Aorta (tissue), 5 donors: ENCODE data around the gene PCSK6. TPM values are rescaled to one million over a fixed set of nuclear protein-coding genes. Genes with fewer than 3 reads are reported as not detected.

Experiments used
- ATAC-seq: fragments of 200-7000 bp; cut with Tn5 transposase; one replicate; pipeline ENCODE4 v1.9.1; 2022; ENCODE audit warnings: moderate library complexity; ENCODE audit not compliant: low FRiP score
- DNase-seq, 2 donors: peaks; one replicate each; pipeline ENCODE4 v3.0.0-alpha.2; 2020
- H3K27ac ChIP-seq, 2 donors: one replicate each; pipeline ENCODE4 v1.5.1; 2013; ENCODE audit warnings: low read length in 2 of 2, mild to moderate bottlenecking in 2 of 2, moderate library complexity in 2 of 2, control low read depth in 1 of 2, inconsistent platforms in 1 of 2, low read depth in 1 of 2
- H3K27me3 ChIP-seq, 2 donors: one replicate each; pipeline ENCODE4 v1.6.1; 2013; ENCODE audit warnings: control low read depth in 1 of 2, low read length in 1 of 2, mild to moderate bottlenecking in 1 of 2, moderate library complexity in 1 of 2; ENCODE audit not compliant: insufficient read depth in 2 of 2, control insufficient read depth in 1 of 2
- H3K36me3 ChIP-seq, 2 donors: one replicate each; pipeline ENCODE4 v1.6.1; 2013; ENCODE audit warnings: control low read depth in 1 of 2, low read length in 1 of 2, mild to moderate bottlenecking in 1 of 2; ENCODE audit not compliant: insufficient read depth in 2 of 2, control insufficient read depth in 1 of 2
- H3K4me1 ChIP-seq, 2 donors: one replicate each; pipeline ENCODE4 v1.6.1; 2013; ENCODE audit warnings: low read length in 2 of 2, control low read depth in 1 of 2, mild to moderate bottlenecking in 1 of 2, moderate library complexity in 1 of 2; ENCODE audit not compliant: insufficient read depth in 2 of 2, control insufficient read depth in 1 of 2
- H3K4me3 ChIP-seq, 2 donors: one replicate each; pipeline ENCODE4 v1.5.1; 2013; ENCODE audit warnings: low read length in 2 of 2, control low read depth in 1 of 2, mild to moderate bottlenecking in 1 of 2
- H3K9me3 ChIP-seq: one replicate; pipeline ENCODE4 v1.6.1; 2013; ENCODE audit warnings: mild to moderate bottlenecking, low read length; ENCODE audit not compliant: control insufficient read depth
- WGBS, 2 donors: extraction: QIAGEN DNeasy Blood & Tissue Kit; methylation state at CpG; one replicate each; pipeline ENCODE4 v1.1.7; 2013; 5-methylcytosine and 5-hydroxymethylcytosine counted together
- intact Hi-C, 2 donors: fragments of 100-400 bp; cut with DNase I; formaldehyde crosslinking; loops; one replicate each; pipeline versions ENCODE4 v1.14.2 to v1.15.0; 2022
- polyA plus RNA-seq, 2 donors: library from polyadenylated mRNA; stranded (reverse); fragments of 200-250 nt; gene quantifications; one replicate each; pipeline ENCODE4 v1.2.3, GENCODE V29; 2013
- total RNA-seq, 2 donors: library from RNA; stranded (reverse); fragmentation: NEBNext Ultra II Directional; extraction: Animal tissue kit (Norgen Biotek cat#: 25700); gene quantifications; one replicate each; pipeline ENCODE4 v1.2.1, GENCODE V29; 2021
- donor health status: healthy with polysubstance abuse.
- donor health status: Bipolar disorder and iron deficiency.
- donor health status: DM: no; HTN: no; CAD: no.
- donor health status: DM: no; HTN: no; CAD: no.
- donor health status: DM: yes; HTN: yes; CAD: no.

Gene PCSK6
- total and polyA plus RNA-seq, 4 donors = 1.6 to 11.2 (median 5.0) TPM; not detected in 1

DNA sequence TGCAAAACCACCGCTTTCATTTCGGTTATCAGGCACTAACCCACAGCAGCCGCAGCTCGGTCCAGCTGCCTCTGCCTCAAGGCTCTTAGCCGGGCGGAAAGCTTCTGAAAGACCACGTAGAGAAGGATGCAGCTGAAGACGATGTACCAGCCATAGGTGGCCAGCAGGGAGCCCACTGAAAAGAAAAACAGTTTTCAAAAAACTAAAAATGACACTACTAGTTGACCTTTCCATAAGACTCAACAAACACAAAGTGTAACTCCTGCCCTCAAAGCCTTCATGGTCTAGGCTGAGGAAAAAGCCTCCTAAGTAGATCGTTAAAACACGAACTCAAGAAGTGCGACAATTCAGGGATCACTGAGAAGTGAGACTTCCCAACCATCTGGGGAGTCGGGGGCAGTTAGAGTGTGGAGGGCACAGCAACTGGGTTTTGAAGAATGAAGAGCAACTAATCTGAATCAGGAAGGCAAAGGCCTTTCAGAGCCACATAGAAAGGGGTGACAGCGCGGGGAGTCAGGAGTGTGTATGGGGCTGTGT lies 212.9 kb downstream of the PCSK6 start:
- Histone ChIP-seq H3K27ac (peak overlapping the region; percentile 54 to 84), H3K36me3 (peaks cover 9 to 17% of the 10 kb centered on the region in 2 donors), H3K27me3 (no peaks in the 10 kb centered on the region), H3K9me3 (no peaks in the 10 kb centered on the region), H3K4me1 (no peaks in the 10 kb centered on the region), H3K4me3 (peak overlapping the region; percentile 49 to 85)
- no peak for ATAC-seq
- intact Hi-C loops = loop anchor here in 1 of 2 donors (1.0 kb wide), 1 partner anchor 19 kb away; the partner anchor contains the start of gene SNRPA1
- 4 to 7% methylated on average over 14 of the region's 14 CpGs for WGBS, 2 donors
- no peak for DNase-seq

DNA sequence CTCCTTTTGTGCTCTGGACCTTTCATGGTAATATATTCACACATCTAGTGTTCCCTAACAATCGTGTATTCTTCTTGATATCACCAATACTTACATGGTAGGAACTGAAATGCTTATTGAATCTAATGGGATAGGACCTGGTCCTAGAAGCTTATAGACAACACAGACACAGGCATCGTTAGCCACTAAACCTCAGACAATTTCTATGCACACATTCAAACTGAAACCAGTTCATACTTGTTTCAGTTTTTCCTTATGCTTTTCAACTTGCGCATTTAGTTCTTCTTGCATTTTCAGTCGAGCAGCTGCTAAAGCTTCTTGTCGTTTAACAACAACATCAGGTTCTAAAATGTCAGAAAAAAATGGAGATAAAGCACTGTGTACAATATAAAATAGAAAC lies 214.5 kb downstream of the PCSK6 start:
- no peak for ATAC-seq
- H3K36me3 ChIP-seq = peaks cover 13% of the 10 kb centered on the region in 2 donors

DNA sequence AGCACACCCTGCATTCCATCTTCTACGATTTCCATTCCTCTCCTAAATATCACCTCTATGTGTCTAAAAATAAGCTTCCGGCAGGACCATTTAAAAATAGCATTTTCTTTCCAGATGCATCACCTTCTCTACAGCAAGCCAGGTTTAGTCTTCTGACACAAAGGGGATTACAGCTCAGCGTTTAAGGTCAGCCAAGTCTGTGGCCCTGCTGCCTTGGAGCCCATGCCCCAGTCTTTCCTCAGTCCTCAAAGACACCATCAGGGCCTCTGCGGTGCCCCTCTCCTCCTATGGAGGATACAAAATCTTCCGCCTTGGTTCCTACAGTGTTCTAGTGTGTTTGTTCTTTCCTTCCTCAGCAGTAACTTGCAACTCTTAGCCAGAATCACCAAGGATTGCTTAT lies 216.0 kb downstream of the PCSK6 start:
- Histone ChIP-seq H3K9me3 (no peaks in the 10 kb centered on the region), H3K27ac (no peak overlapping the region), H3K4me1 (no peaks in the 10 kb centered on the region), H3K27me3 (no peaks in the 10 kb centered on the region), H3K36me3 (peaks cover 12 to 13% of the 10 kb centered on the region in 2 donors), H3K4me3 (no peak overlapping the region)
- WGBS, 2 donors = 63 to 85% methylated on average over 5 of the region's 5 CpGs
- intact Hi-C loops = no loop called here
- ATAC-seq (no peak), DNase-seq (no peak)

More for the DNA sequence above, 214.5 kb downstream of the PCSK6 start:
- no peak overlapping the region for H3K4me3 ChIP-seq
- no peak for DNase-seq
- intact Hi-C loops = no loop called here
- no peaks in the 10 kb centered on the region for H3K4me1 ChIP-seq
- WGBS, 2 donors = 84 to 85% methylated on average over 5 of the region's 5 CpGs
- H3K27me3 ChIP-seq = no peaks in the 10 kb centered on the region
- H3K27ac ChIP-seq = no peak overlapping the region
- no peaks in the 10 kb centered on the region for H3K9me3 ChIP-seq

DNA sequence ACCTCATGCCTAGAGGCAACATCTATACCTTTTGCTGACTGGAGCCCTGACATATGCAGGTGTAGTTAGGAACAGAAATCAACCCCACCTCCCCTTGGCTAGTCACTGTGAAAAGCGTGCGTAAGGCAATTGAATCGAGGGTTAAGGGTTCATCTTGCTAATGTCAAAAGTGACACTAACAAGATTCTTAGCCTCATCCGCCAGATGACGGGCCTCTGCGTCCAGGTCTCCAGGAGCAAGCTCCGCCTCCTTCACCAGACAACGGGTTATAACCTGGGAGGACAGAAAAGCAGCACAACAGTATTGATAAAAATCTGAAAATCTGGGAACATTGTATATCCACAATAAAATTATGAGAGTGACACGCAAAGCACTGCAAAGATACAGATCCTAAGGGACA lies 216.9 kb downstream of the PCSK6 start:
- H3K9me3 ChIP-seq = no peaks in the 10 kb centered on the region
- WGBS, 2 donors = 87 to 88% methylated on average over 9 of the region's 9 CpGs
- H3K4me1 ChIP-seq = no peaks in the 10 kb centered on the region
- no peak overlapping the region for H3K27ac ChIP-seq
- intact Hi-C loops = no loop called here
- DNase-seq (no peak), ATAC-seq (no peak)
- H3K36me3 ChIP-seq = peaks cover 12 to 13% of the 10 kb centered on the region in 2 donors
- H3K4me3 ChIP-seq = no peak overlapping the region
- H3K27me3 ChIP-seq = no peaks in the 10 kb centered on the region

DNA sequence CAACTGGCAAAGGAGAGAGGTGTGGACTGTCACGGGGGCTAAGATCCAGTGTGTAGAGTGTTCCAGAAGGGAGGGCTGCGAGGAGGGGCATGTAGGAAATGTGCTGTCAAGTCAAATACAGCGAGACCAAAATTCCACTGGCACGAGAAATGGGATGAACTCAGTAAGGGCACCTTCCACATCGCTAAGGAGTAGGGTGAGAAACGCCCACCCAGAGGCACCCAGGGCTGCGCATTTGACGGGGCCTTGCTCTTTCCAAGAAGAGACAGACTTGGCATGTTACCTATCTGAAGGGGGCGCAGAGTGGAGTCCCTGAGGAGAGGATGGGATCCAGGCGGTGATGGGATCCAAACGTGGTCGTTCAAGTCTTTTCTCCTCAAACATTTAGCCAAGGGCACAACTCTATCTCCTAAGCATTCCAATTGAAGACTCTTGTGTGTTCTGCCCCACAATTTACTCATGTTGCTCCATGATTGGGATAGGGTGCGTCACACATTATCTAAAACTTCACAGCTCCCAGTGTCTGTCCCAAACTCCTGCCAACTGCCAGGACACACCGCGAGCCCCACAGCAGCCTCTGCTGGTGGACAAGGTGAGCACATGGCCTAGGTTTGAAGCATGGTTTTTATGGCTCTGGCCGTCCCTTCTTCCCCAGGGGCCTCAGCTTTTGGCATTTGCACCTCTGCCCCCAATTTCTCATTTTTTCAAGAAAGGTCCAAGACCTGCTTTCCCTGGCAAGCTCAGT lies 219.9 kb downstream of the PCSK6 start:
- intact Hi-C loops = no loop called here
- Histone ChIP-seq H3K9me3 (no peaks in the 10 kb centered on the region), H3K36me3 (peaks cover 9 to 11% of the 10 kb centered on the region in 2 donors), H3K27ac (no peak overlapping the region), H3K4me1 (no peaks in the 10 kb centered on the region), H3K4me3 (no peak overlapping the region), H3K27me3 (no peaks in the 10 kb centered on the region)
- DNase-seq = peak in 1 of 2 donors; percentile 71
- 77% methylated on average over 16 of the region's 16 CpGs for WGBS, 2 donors
- ATAC-seq = no peak

DNA sequence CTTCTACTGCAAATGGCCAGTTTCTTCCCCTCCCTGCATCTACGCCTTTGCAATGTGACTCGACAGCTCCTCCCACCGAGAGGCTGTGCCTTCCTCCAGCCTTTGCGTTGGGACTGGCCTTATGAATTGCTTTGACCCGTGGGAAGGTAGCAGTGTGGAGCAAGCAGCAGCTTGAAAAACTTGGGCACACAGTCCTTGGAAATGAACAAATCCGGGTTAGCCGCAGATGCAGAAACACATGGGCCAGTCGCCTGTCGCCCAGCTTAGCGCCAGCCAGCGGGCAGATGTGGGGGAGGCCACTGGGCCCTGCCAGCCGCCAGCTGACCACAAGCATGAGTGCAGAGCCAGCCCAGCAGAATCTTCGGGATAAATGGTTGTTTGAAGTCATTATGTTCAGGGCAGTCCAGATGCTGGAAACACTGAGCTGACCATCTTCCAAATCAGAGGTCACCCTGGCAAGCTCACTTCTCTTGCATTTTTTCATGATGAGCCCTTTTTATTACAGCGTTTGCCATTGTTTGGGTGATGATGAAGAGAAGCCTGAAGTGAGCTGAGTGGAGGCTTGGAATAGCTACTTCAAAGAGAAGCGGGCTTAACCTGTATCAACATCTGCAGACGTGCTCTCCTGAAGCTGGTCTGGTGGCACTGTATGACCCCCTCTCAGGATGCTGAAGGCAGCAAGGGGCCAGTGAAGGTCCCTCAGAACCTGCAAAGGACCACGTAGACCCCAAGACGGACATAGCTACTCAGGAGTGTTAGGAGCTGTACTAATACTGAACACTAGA lies 222.0 kb downstream of the PCSK6 start:
- Histone ChIP-seq H3K27ac (peak overlapping the region in 1 of 2 donors; percentile 5), H3K4me3 (no peak overlapping the region), H3K36me3 (peaks cover 3 to 6% of the 10 kb centered on the region in 2 donors), H3K4me1 (no peaks in the 10 kb centered on the region), H3K9me3 (no peaks in the 10 kb centered on the region), H3K27me3 (no peaks in the 10 kb centered on the region)
- DNase-seq (peak; percentile 72 to 78), ATAC-seq (peak; percentile 83)
- WGBS, 2 donors = 23 to 24% methylated on average over 18 of the region's 18 CpGs
- intact Hi-C loops = no loop called here

DNA sequence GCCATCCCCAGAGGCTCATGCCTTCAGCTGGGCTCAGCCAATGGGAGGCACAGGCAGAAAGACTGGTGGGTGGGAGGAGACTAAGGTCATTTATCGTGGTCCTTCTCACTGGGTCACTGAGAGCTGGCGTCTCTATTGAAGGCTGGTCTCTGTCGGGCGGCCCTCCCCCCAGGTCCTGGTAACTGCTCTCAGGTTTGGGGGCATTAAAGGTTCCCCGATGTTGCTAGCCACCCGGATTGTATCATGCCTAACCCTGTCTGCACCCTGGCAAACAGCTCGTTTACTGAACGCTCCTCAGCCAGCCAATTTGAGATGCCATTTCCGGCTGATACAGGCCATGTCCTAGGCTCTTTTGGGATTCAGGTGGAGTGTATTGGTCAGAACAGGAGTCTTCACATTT lies 222.7 kb downstream of the PCSK6 start:
- Histone ChIP-seq H3K4me3 (no peak overlapping the region), H3K27ac (peak overlapping the region in 1 of 2 donors; percentile 28), H3K27me3 (no peaks in the 10 kb centered on the region), H3K36me3 (peaks cover 0 to 4% of the 10 kb centered on the region in 2 donors), H3K9me3 (no peaks in the 10 kb centered on the region), H3K4me1 (no peaks in the 10 kb centered on the region)
- ATAC-seq (peak; percentile 12), DNase-seq (peak in 1 of 2 donors; percentile 62)
- WGBS, 2 donors = 47 to 52% methylated on average over 9 of the region's 9 CpGs
- intact Hi-C loops = no loop called here

DNA sequence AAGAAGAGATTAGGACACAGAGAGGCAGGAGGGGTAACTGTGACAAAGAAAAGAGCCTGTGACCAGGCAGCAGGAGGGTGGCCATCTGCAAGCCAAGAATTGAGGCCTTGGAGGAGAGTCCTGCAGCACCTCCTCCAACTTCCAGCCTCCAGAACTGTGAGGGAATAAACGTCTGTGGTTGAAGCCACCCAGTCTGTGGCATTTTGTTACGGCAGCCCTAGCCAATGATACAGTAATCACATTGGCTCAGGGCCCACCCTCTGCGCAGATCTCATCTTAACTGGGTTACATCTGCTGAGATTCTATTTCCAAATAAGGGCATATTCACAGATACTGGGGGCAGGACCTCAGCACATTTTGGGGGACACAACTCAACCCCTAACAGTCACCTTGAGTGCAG lies 223.5 kb downstream of the PCSK6 start:
- peak in 1 of 2 donors; percentile 80 for DNase-seq
- intact Hi-C loops = no loop called here
- ATAC-seq = no peak
- Histone ChIP-seq H3K27ac (no peak overlapping the region), H3K27me3 (no peaks in the 10 kb centered on the region), H3K36me3 (no peaks in the 10 kb centered on the region), H3K4me3 (no peak overlapping the region), H3K4me1 (no peaks in the 10 kb centered on the region), H3K9me3 (no peaks in the 10 kb centered on the region)
- 30 to 47% methylated on average over 3 of the region's 3 CpGs for WGBS, 2 donors
